RWPE2 (cell line): ENCODE measurements around the gene OR10V1.

ENCODE experiments used
- ATAC-seq: fragments of 200-7000 bp; cut with Tn5 transposase; 3 replicates; pipeline ENCODE4 v1.9.1; 2021; ENCODE audit warnings: low read depth
- DNase-seq: peaks from one replicate; pipeline ENCODE4 v3.0.0-alpha.2; 2020; ENCODE audit warnings: low spot score
- H3K27ac ChIP-seq: fragments of 450-650 bp; 2 replicates; pipeline ENCODE4 v1.5.1; 2017; ENCODE audit warnings: mild to moderate bottlenecking; ENCODE audit not compliant: poor library complexity, severe bottlenecking
- H3K27me3 ChIP-seq: fragments of 250-450 bp; sonication (Bioruptor Pico); 2 replicates; pipeline ENCODE4 v1.5.1; 2021; ENCODE audit warnings: mild to moderate bottlenecking, moderate library complexity; ENCODE audit not compliant: insufficient read depth, poor library complexity, severe bottlenecking
- H3K36me3 ChIP-seq: fragments of 250-450 bp; sonication (Bioruptor Pico); 2 replicates; pipeline ENCODE4 v1.5.1; 2020; ENCODE audit warnings: low read depth, mild to moderate bottlenecking, moderate library complexity
- H3K4me1 ChIP-seq: fragments of 250-450 bp; sonication (Bioruptor Pico); 2 replicates; pipeline ENCODE4 v1.5.1; 2021; ENCODE audit warnings: mild to moderate bottlenecking, moderate library complexity; ENCODE audit not compliant: insufficient read depth, poor library complexity, severe bottlenecking
- H3K4me3 ChIP-seq: fragments of 250-450 bp; sonication (Bioruptor Pico); 2 replicates; pipeline ENCODE4 v1.5.1; 2021; ENCODE audit warnings: mild to moderate bottlenecking, moderate library complexity; ENCODE audit not compliant: severe bottlenecking
- H3K9me3 ChIP-seq: fragments of 250-450 bp; sonication (Bioruptor Pico); 2 replicates; pipeline ENCODE4 v1.5.1; 2021; ENCODE audit warnings: mild to moderate bottlenecking, moderate library complexity; ENCODE audit not compliant: severe bottlenecking
- TF ChIP-seq, protein P1 (sequence below): fragments of 450-650 bp; IDR thresholded peaks from one replicate; pipeline ENCODE4 v1.5.1; 2017; ENCODE audit warnings: mild to moderate bottlenecking, moderate library complexity; ENCODE audit not compliant: poor library complexity, severe bottlenecking

OR10V1 gene

DNA sequence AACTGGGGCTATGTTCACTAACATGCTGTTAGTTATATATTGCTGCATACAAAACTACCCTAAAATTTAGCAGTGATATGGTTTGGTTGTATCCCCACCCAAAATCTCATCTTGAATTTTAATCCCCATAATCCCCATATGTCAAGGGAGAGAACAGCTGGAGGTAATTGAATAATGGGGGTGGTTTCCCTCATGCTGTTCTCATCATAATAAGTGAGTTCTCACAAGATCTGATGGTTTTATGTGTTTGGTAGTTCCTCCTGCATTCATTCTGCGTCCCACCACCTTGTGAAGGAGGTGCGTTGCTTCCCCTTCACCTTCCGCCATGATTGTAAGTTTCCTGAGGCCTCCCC lies 34.9 kb downstream of the OR10V1 start:
- Histone ChIP-seq H3K9me3 (no peaks in the 10 kb centered on the region), H3K4me1 (no peaks in the 10 kb centered on the region), H3K27ac (no peak overlapping the region), H3K36me3 (no peaks in the 10 kb centered on the region), H3K27me3 (no peaks in the 10 kb centered on the region), H3K4me3 (no peak overlapping the region)
- TF ChIP-seq, protein P1, sequence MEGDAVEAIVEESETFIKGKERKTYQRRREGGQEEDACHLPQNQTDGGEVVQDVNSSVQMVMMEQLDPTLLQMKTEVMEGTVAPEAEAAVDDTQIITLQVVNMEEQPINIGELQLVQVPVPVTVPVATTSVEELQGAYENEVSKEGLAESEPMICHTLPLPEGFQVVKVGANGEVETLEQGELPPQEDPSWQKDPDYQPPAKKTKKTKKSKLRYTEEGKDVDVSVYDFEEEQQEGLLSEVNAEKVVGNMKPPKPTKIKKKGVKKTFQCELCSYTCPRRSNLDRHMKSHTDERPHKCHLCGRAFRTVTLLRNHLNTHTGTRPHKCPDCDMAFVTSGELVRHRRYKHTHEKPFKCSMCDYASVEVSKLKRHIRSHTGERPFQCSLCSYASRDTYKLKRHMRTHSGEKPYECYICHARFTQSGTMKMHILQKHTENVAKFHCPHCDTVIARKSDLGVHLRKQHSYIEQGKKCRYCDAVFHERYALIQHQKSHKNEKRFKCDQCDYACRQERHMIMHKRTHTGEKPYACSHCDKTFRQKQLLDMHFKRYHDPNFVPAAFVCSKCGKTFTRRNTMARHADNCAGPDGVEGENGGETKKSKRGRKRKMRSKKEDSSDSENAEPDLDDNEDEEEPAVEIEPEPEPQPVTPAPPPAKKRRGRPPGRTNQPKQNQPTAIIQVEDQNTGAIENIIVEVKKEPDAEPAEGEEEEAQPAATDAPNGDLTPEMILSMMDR = no peak
- DNase-seq (no peak), ATAC-seq (no peak)

DNA sequence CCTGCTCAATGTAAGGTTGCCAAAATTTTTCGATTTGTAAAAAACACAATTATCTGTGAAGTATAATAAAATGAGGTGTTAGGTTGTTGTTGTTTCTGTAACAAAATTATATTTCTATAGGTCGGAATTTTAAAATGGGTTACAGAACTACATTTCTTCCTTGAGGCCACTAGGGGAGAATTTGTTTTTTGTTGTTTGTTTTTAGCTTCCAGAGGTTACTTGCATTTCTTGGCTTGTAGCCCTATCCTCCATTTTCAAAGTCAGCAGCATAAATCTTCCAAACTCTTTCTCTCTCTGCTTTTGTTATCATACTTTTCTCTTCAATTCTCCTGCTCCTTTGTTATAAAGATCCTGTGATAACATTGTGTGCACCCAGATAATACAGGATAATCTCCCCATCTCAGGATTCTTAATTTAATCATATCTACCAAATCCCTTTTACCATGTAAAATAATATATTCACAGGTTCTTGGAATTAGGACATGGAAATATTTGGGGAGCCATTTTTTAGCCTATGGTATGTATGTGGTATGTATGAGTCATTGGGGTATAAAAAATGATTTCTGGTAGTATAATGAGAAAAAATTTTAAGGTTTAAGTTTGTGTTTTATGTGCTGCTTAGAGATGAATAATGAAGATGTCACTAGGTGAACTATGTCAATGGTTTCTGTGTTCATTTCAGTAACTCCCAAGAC lies 35.4 kb downstream of the OR10V1 start:
- TF ChIP-seq, protein P1 = no peak
- H3K36me3 ChIP-seq = no peaks in the 10 kb centered on the region
- H3K4me3 ChIP-seq = no peak overlapping the region
- no peaks in the 10 kb centered on the region for H3K9me3 ChIP-seq
- ATAC-seq (no peak), DNase-seq (no peak)
- H3K27ac ChIP-seq = no peak overlapping the region
- no peaks in the 10 kb centered on the region for H3K4me1 ChIP-seq
- no peaks in the 10 kb centered on the region for H3K27me3 ChIP-seq

DNA sequence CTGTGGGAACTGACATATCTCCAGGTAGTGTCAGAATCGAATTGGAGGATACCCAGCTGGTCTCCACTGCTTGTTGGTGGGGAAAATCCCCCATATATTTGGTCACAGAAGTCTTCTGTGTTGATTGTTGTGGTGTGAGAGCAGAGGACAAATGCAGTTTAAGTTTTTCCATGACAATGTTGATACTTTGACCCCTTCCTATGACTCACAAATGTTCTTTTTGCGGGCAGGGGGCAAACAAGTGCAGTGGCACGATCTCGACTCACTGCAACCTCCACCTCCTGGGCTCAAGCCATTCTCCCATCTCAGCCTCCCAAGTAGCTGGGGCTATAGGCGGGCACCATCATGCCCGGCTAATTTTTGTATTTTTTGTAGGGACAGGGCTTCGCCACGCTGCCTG lies 37.4 kb downstream of the OR10V1 start:
- TF ChIP-seq, protein P1 = no peak
- H3K9me3 ChIP-seq = no peaks in the 10 kb centered on the region
- no peaks in the 10 kb centered on the region for H3K27me3 ChIP-seq
- no peak overlapping the region for H3K4me3 ChIP-seq
- no peaks in the 10 kb centered on the region for H3K36me3 ChIP-seq
- ATAC-seq = no peak
- H3K27ac ChIP-seq = no peak overlapping the region
- DNase-seq = no peak
- H3K4me1 ChIP-seq = no peaks in the 10 kb centered on the region

DNA sequence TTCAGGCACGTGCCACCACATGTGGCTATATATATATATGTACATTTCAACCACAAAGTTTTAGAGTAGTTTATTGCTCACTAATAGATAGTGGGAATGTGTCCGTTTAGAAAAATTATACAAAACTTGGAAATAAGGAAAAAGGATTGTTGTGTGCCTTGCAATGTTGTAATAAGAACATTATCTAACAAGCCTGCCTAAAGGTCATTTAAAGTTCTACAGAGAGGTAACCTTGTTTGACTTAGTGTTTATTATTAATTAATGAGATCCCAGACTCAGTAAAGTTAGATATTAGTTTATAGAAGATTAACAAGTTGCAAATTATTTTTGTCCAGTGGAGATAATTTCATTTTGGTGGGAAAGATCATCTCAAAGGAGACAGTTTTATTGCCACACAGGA lies 39.4 kb downstream of the OR10V1 start:
- Histone ChIP-seq H3K27ac (no peak overlapping the region), H3K27me3 (no peaks in the 10 kb centered on the region), H3K4me1 (no peaks in the 10 kb centered on the region), H3K4me3 (no peak overlapping the region), H3K36me3 (no peaks in the 10 kb centered on the region), H3K9me3 (no peaks in the 10 kb centered on the region)
- DNase-seq = no peak
- no peak for ATAC-seq
- TF ChIP-seq, protein P1 = no peak

DNA sequence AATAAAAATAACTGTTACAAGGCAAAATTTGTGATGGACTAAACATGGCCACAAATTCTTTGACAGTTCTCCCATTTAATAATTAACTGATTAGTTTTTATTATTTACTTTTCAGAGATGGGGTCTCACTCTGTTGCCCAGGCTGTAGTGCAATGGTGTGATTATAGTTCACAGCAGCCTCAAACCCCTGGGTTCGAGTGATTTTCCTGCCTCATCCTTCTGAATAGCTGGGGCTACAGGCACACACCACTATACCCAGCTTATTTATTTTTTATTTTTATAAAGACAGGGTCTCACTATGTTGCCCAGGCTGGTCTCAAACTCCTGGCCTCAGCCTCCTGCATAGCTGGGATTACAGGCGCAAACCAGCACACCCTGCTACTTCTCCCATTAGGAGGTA lies 40.4 kb downstream of the OR10V1 start:
- TF ChIP-seq, protein P1 = no peak
- no peak for DNase-seq
- Histone ChIP-seq H3K27ac (no peak overlapping the region), H3K36me3 (no peaks in the 10 kb centered on the region), H3K4me3 (no peak overlapping the region), H3K4me1 (no peaks in the 10 kb centered on the region), H3K27me3 (no peaks in the 10 kb centered on the region), H3K9me3 (no peaks in the 10 kb centered on the region)
- no peak for ATAC-seq
